ENCODE results near the gene POU6F2.

The POU6F2 gene

DNA sequence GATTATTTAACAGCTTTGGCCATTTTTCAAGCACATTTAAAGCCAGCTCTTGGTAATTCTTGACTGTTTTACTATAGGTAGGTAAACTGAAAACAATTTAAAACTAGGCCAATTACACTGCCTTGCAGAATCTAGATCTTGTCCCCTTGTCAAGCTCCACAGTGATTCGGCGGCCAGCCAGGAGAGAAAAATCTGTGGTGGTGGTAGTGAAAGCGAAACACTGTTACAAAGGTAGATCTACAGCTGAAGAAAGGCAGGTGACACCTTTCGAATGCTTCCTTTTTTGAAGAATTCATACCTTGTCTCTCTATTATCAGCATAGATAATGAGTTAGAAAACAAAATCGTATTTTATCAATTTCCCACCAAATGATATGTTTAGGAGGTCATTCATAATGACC lies 218.3 kb downstream of the POU6F2 start:
- no peak for DNase-seq

DNA sequence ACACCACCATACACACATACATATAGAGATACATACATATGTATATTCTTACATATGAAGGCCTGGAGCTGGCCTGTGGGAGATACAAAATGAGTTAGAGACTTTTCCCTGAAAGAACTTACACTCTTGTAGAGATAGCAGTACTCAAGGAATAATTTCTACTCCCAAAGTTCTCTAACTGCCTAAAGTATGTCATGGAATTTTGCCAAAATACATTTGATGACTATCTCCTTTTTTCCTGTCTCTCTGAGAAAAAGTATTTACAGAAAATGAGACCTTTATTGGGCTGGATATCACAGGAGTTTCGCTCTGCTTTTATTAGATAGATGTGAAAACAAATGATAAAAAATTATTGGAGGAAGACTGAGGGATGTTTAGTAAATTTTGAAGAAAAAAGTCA lies 220.1 kb downstream of the POU6F2 start:
- no peak for DNase-seq

DNA sequence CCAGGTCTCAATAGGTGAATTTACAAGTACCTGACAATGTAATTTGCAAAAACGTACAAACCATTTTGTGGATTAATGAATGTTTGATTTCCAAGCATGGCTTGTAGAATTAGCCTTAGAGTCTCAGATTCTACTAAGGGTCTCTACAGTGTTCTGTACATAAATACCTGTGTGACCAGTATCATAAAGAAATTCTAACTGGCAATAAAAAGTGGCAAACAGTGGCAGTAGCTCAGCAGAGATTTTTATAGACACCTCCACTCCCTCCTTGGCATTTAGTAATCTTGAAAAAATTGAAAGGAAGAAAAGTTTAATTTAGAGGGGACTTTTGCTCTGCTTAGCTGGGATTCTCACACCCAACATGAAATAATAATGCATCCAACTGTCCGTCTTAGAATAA lies 220.8 kb downstream of the POU6F2 start:
- no peak for DNase-seq

DNA sequence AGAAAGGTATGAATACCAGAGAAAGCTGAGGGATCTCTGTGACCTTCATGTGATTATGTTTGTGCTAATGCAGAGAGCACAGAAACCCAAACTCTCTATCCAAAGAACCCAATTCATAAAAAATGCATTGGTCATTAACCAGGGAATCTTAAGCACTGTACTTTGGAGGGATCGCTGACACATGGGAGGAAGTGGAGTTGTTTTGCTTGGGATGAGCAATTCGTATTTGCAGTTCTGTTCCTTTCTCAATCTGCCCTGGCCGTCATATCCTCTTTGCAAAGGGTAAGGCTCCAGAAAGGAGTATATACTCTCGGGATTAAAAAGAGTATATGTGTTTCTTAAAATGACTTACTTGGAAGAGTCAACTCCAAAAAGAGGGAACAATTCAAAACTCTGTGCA lies 221.3 kb downstream of the POU6F2 start:
- no peak for DNase-seq

DNA sequence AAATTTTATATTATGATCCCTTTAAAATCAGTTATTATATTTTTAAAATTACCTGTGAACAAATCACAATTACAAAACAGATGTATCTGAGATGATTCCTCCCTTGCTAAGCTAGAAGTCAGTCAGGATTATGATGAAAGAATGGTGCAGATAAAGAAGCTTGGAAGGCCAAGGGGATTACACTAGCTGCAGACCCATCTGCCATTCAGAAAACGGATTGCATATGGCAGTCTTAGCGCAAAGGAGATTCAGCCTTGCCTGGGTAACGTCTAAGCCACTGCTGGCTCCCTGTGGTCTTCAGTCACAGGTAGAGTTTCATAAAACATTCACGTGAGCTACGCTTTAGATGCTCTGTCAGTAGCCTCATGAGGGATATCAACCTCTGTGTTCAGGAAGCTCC lies 222.2 kb downstream of the POU6F2 start:
- DNase-seq: no peak

DNA sequence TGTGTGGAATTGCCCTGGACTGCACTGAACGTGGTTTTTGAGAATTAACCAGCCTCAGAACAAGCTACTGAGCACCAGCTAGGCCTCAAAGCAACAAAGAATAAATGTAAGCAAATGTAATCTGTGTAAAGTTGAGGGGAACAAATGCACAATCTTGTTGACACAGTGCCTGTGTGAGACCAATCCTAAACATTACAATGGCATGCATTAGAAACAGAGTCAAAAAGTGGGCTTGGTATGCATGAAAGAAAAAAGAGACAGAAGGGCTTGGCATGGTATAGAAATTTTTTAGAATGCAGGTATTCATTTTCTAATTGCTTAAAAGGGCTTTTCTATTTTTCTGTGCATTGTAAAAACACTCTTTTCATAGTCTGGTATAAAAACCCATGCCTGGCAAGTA lies 224.3 kb downstream of the POU6F2 start:
- DNase-seq: no peak

DNA sequence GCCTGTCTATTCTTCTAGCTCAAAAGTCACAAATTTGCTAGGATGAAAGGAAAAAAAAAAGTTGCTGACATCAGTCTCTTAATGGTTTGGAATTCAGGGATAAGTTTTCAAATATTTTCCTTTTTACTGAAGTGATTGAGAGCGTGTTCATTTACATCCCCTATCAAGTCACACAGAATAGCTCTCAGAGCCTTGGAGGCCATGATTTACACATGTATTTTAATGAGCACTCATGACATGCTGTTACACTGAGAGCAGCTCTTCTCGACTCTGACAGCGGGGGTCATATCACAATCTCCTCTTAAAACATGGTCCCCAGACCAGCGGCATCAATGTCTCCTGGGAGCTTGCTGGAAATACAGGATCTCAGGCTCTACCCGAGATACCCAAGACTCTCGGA lies 232.7 kb downstream of the POU6F2 start:
- no peak for DNase-seq

DNA sequence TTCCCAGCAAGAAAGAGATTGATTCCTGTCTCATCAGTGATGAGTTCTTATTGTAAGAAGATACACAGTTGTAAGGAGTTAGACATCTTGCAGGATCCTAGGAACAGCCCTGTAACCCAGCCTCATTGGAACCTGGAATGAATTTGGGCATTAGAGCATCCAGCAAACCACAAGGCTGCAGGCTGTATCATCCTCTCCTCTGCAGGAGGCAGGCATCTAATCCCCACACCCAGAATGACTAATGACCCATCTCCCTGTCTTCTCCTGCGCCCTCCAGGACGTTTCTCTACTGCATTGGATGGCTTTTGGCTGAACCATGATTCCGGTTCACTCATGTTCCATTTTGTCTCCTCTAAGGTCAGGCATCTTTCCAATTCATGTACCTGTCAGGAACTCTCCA lies 233.9 kb downstream of the POU6F2 start:
- no peak for DNase-seq

DNA sequence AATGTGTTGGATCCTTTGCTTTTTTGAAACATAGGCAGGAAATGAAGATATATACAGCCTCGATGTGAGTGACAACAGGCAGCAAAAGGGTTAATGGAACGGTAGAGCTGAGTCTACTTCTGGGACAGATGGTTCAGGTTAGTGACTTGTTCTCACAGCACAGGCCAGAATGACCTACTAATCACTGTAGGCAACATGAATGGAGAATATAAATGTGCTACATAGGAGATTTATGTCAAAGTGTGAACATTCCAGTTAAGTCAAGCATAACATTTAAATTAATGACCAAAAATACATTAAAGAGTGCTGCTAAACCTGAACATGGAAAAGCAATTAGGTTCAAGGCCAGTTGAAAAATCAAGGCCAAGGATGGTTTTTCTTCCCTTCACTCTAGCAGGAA lies 235.2 kb downstream of the POU6F2 start:
- no peak for DNase-seq

DNA sequence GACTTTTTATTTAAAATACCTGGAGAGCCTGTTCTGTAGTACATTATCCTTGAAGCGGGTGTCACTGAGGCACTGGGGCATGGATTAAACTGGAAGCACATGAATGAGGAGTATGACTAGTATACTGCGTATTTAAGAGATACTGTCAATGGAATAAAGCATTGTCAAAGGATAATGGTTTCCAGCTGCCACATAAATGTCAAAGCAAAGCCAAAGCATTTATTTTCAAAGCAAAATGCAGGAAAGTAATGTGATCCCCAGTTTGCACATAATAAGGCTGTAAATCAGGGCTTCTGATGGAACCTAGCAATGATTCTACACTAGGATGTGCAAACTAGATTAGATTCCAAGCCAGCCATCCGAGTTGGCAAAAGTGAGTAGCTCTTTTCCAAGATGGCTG lies 240.1 kb downstream of the POU6F2 start:
- DNase-seq: no peak

DNA sequence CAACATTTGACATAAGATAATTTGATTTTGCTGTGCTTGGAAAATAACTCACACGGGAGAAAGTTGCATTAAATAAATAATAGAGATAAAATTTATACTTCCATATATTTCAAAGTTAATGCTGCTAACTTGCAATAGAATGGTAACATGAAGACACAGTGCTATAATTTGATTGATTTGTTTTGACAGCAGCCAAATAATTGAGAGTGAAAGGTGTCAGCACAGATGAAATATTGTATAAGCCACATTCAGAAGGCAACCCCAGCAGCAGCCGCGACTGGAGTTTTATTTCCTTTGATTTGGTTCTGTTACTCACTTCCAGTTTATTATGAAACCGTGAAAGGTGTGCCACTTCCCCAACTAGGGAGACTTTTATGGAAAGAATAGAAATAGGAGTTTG lies 242.2 kb downstream of the POU6F2 start:
- no peak for DNase-seq

DNA sequence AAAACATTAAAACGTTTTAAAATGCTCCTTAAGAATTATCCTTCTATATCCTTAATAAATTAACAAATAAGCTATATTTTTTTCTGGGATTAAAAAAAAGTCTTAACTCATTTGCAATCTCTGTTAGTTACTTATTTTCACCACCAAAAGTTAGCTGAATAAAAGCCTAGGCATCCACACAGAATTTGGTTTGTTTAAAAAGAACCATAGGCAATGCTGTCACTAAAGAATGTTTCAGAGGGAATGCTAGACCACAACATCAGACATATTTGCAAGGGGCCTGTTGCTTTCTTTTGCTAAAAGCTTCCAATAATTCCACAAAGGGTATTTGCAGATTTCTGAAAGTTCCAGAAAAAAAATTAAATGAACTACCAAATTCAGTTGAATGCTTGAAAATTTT lies 244.2 kb downstream of the POU6F2 start:
- DNase-seq: no peak

DNA sequence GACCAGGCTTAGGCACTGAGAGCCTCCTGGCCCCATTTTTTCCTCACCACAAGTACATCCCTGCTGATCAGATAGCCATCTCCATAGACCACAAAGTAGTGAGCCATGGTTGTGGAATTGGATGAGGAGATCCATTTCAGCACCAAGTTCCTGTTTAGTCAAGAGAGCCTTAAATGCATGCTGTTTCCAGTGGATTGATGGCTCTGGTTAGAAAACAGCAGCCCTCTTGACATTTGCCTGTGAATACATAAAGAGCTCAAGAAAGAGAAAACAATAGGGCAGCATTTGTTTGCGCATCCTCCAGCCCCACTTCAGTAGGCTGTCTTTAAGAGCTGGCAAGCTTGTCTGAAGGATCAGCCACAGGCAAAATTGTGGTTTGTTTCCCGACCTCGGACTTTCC lies 251.2 kb downstream of the POU6F2 start:
- no peak for DNase-seq

DNA sequence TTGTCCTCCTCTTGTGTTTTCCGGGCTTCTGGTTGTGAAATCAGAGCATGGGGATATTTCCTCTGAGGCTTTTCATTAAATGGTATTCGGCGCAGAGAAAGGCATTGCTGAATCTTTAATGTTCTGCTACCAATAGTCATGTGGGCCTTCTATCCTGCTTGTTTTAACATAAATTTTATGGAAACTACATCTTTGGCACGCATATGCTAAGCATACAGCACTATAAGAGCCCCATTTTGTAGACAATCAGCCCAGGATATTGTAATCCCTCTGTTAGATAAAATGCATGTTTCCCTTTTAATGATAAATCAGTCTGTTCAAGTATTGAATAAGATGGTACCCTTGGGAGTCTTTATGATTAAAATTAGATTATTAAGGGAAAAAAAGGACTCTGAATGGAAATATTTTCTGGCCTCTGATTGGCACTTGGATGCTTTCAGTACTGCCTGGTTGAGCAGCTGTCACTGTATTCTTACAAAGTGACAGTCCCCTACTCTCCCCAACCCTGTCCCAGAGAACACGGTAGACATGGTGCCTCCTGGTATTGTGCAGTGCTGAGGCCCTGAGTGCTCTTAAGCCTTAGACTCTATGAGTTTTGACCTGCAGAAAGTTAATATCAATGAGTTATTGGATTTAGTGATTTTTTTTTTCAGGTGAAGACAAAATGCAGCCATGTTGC lies 256.3 kb downstream of the POU6F2 start:
- DNase-seq: no peak

DNA sequence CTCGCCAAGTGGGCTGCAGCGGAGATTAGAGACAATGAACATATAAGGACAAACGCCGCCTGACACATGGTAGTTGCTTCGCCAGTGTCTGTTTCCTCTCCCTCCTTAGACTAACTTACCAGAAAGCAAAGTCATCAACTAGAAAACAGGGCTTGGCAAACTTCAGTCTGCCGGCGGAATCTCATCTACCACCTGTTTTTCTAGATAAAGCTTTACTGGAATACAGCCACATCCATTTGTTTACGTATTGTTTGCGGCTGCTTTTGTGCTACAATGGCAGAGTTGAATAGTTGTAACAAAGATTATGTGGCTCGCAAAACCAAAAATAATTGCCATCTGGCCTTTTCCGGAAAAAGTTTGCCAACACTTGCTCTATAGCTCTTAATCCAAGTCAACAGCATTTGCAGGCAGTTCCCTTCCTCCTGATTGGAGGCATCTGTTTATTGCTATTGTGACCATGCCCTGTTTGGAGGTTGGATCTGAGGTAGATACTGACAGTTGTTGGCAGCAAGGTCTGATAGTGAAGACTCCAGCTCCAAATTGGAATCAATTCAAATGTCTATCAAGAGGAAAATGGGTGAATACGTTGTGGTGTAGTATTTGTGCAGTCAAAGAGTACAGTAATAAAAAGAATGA lies 260.6 kb downstream of the POU6F2 start:
- DNase-seq: no peak

DNA sequence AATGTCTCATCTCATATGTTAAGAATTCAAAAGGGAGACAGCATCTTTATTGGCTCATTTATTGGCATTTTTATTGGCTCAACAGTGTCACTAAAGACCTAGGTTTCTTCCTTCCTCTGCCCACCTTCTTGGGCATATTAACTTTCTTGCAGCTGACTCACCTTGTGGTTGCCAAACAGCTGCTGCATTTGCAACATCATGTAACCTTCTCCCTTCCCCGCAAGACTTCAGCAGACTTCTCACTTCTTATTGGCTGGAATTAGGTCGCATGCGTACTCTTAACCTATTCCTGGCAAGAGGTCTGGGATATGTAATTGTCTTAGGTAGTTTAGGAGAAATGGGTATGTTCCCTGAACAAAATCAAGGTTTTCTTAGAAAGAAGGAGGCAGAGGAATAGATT lies 263.2 kb downstream of the POU6F2 start:
- no peak for DNase-seq

DNA sequence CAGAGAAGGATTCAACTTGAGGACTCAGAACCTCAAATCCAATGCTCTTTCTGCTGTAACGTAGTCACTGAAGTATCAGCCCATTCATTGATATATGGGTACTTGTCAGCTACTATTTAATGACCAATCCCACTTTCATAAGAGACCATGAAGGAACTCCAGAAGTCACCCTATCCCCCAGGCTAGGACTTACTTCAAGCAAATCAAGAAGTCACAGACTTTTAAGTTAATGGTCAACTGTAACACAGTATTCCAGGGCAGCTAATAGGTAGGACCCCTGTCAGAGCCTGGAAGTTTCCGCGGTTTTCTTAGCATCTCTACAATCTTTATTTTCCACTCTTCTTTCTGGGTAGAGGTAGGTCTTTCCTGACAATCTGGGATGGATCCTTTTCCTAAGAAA lies 269.9 kb downstream of the POU6F2 start:
- DNase-seq: no peak

DNA sequence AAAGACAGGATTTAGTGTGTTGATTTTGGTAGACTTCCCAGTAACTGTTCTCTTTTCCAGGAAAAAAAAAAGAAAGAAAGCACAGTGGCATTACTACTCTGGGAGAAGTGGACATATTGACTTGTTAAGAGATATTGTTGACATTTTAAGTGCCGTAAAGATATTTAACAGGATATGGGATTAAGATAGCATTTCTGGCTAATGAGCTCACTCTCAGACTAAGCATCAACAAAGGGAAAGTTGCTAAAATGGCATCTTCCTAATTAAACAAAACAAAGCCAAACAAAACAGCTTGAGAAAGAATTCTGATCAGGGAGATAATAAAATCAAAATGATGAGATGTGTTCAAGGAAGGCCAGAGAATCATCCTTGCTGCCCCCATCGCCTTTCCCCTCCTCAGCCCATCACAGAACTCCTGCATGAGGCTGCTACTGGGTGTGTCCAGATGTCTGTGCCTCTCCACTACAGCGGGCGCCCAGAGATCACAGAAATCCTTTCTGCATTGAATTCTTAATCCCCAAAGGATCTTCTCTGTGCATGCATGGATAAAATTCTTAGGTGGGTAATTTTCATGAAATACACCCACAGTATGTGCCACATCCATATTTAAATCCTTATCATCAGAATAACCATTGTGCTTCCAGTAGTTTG lies 270.5 kb downstream of the POU6F2 start:
- DNase-seq: no peak

DNA sequence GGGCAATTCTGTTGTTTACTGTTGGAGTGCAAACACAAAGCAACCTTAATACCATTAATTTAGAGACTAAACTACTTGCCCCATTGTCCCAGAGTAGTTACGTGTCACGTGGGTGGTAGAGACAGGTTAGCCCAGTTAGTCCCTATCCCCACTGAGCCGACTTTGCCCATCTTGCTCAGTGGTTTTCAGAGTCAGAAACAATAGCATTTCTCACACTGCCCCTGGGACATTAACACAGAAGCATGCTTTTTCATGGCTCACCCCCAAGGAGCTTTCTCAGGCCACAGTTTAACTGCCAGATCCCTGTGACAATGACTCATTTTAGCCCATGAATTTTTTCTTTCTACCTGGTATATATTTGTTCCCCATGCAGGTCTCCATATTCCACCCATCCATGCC lies 271.0 kb downstream of the POU6F2 start:
- DNase-seq: no peak

DNA sequence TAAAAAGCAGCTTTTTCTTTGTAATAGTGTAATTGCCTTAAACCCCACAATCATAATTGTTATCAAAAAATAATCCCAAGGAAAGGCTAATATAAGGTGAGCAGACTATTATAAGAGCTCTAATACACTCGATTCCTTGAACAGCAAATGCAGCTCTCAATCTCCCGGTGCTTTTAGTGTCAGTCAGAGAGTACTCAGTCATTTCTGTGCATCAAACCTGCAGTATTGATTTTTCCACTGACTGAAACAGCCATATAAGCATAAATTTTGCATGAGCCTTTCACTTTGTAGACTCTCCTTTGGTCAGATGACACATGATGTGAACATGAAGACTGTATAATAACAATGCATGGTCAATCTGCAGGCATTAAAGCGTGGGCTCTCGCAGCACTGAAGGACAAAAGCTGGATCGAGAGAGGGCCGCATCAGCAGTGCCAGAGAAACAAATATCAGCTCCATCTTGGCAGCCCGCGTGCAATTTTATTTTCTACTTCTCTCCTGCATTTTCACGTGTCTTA lies 272.0 kb downstream of the POU6F2 start:
- DNase-seq: no peak

DNA sequence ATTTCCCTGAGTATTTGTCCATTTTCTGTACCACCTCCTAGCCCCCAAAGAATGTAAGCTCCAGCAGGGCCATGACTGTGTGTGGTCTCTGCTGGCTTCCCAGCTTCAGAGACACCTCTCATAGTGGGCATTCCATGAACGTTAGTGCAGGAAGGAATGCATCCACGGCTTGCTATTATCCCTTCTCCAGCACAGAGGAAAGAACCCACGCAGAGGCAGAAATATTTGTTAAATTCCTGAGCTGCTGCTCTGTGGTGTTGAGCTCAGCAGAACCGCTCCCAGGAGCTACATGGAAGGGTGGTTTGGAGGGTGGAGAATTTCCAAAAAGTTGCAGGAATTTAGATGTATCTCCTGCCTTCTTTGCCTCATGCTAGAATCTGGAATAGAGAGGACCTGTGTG lies 275.2 kb downstream of the POU6F2 start:
- no peak for DNase-seq

DNA sequence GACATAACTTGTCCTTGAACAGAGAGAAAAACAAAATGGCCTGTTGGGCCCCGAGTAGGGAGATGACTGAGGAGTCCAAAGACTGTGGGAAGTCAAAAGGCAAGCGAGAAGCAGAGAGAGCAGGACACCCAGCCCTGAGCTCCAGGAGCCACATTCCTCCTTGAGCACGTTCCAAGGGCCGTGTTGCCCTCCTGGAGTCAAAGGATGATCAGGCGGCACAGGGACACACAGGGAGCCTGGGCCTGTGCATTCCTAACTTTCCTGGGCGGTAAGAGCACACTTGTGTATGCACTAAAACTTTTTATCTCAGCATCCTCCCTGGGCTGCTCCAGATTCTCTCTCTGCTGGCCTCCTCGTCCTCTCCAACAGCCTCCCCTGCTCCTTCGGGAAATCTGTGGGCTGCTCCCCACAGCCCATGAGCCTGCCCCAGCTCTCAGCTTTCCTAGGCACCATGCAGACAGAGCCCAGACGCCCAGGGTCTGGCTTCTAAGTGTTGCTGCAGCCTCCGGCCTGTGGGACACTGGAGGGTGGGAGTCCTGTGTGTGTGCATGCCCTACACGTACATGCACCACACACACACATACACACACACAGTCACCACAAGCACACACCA lies 281.8 kb downstream of the POU6F2 start:
- DNase-seq: no peak

DNA sequence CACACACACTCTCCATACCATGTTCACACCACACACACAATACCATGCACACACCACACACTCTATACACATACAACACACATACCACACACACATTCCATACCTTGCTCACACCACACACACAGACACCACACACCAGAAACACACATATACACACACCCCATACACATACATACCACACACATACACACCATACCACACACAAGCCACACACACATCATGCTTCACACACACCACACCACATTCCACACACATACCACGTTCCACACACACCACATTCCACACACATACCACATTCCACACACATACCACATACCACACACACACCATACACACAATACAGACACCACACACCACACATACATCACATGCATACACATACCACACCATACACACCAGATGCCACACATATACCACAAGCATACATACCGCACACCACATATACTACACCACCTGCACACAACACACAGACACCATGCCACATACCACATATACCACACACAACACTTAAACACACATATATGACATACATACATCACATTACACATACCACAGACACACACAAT lies 282.7 kb downstream of the POU6F2 start:
- no peak for DNase-seq

DNA sequence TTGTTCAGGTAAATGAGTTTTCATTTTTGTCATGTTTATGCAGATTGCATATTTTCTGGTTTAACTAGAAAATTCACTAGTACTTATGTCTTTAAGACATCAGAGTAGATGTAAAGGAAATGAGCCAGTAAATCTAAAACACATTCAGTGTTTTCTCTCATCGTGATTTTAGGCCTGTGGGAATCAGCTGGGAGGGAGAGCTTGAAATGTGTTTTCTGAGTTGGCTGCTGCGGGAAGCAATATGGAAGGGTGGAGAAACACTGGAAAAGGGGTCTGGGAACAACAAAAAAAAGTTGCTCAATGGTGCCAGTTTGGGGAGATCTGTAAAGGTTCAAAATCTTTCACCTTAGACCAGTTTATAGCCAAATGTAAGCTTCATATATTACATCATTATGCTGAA lies 284.1 kb downstream of the POU6F2 start:
- DNase-seq: no peak
